Placental epithelial cell (primary cell): ENCODE measurements around the gene MEP1A. TPM values are rescaled to one million over a fixed set of nuclear protein-coding genes. Genes with fewer than 3 reads are reported as not detected.

Experiments
- total RNA-seq: library from RNA; depleted of rRNA; stranded (reverse); fragments of >200 nt; gene quantifications from 2 replicates; pipeline ENCODE4 v1.2.3, GENCODE V29; 2012

MEP1A gene, protein sequence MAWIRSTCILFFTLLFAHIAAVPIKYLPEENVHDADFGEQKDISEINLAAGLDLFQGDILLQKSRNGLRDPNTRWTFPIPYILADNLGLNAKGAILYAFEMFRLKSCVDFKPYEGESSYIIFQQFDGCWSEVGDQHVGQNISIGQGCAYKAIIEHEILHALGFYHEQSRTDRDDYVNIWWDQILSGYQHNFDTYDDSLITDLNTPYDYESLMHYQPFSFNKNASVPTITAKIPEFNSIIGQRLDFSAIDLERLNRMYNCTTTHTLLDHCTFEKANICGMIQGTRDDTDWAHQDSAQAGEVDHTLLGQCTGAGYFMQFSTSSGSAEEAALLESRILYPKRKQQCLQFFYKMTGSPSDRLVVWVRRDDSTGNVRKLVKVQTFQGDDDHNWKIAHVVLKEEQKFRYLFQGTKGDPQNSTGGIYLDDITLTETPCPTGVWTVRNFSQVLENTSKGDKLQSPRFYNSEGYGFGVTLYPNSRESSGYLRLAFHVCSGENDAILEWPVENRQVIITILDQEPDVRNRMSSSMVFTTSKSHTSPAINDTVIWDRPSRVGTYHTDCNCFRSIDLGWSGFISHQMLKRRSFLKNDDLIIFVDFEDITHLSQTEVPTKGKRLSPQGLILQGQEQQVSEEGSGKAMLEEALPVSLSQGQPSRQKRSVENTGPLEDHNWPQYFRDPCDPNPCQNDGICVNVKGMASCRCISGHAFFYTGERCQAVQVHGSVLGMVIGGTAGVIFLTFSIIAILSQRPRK
- not detected in 2 replicates for total RNA-seq

GRCh38 chr6:46793138-46793537, at the start of gene MEP1A:
MEP1A (plus strand) TSS chr6:46793389; CDS start chr6:46793399, 10 bp downstream.

GRCh38 chr6:46746696-46747095, 46.5 kb upstream of the MEP1A start, which contains the start of gene ANKRD66:
ANKRD66 (plus strand) TSS chr6:46746933; CDS start chr6:46751949, 5,016 bp downstream.

Other genes with a start within 250 kb of the MEP1A start
- 0.22 and 0.79 TPM in 2 replicates for gene CYP39A1, start 140.6 kb upstream of the MEP1A start, total RNA-seq
- 0.11 and 2.7 TPM in 2 replicates for gene SLC25A27, start 140.4 kb upstream of the MEP1A start, total RNA-seq
- gene TDRD6, start 105.5 kb upstream of the MEP1A start, total RNA-seq, result under 0.01 TPM in 2 replicates
- gene PLA2G7, start 58.0 kb upstream of the MEP1A start, total RNA-seq, result 7.2 and 7.5 TPM in 2 replicates
- not detected in 2 replicates for gene ANKRD66, start 46.5 kb upstream of the MEP1A start, total RNA-seq
- 6.7 and 13.7 TPM in 2 replicates for gene ADGRF5, start 128.5 kb downstream of the MEP1A start, total RNA-seq
- gene ADGRF1, start 248.9 kb downstream of the MEP1A start, total RNA-seq, result under 0.01 and 0.33 TPM in 2 replicates